AG04450 (cell line): ENCODE measurements around the gene ATP2C1. TPM values are rescaled to one million over a fixed set of nuclear protein-coding genes. Genes with fewer than 3 reads are reported as not detected.
"Not testable (repeated sequence)": the region's sequence is repeated elsewhere in the genome, so short reads cannot be mapped to it uniquely, and the experiment has no call there.

Source experiments
- CTCF ChIA-PET: fragments of 300-600, 350-600 bp; formaldehyde crosslinking; extraction: SDS; loops from one replicate; lab custom pipeline; 2022; ENCODE audit warnings: antibody characterized with exemption, inconsistent platforms; lab: Charles Lee
- POLR2A ChIA-PET: fragments of 350-600 bp; formaldehyde crosslinking; extraction: SDS; loops from one replicate; lab custom pipeline; 2021; ENCODE audit warnings: antibody characterized with exemption, inconsistent platforms; lab: Yijun Ruan, JAX
- DNase-seq: peaks from one replicate; pipeline ENCODE4 v3.0.0-alpha.2; 2011; ENCODE audit warnings: low read depth, low spot score
- H3K27ac ChIP-seq: one replicate; pipeline ENCODE4 v1.5.1; 2012; ENCODE audit warnings: low read depth, low read length, control low read depth
- H3K27me3 ChIP-seq: one replicate; pipeline ENCODE4 v1.6.0; 2012; ENCODE audit warnings: low read length; ENCODE audit not compliant: control insufficient read depth, insufficient read depth
- H3K4me3 ChIP-seq: 2 replicates; pipeline ENCODE4 v1.5.1; 2011; ENCODE audit warnings: mild to moderate bottlenecking, low read depth, low read length, control low read depth
- H3K9me3 ChIP-seq: 2 replicates; pipeline ENCODE4 v1.5.1; 2012; ENCODE audit warnings: low read length; ENCODE audit not compliant: control insufficient read depth, insufficient read depth
- polyA plus RNA-seq: library from polyadenylated mRNA; depleted of rRNA; stranded (reverse); fragments of >200 nt; gene quantifications from 2 replicates; pipeline ENCODE4 v1.2.3, GENCODE V29; 2011
- TF ChIP-seq, protein P1 (sequence below): IDR thresholded peaks from 2 replicates; pipeline ENCODE4 v1.5.1; 2011; ENCODE audit warnings: low read depth, low read length, control low read depth, inconsistent platforms

Gene ATP2C1
- polyA plus RNA-seq, 1 experiment, result 103 TPM

DNA sequence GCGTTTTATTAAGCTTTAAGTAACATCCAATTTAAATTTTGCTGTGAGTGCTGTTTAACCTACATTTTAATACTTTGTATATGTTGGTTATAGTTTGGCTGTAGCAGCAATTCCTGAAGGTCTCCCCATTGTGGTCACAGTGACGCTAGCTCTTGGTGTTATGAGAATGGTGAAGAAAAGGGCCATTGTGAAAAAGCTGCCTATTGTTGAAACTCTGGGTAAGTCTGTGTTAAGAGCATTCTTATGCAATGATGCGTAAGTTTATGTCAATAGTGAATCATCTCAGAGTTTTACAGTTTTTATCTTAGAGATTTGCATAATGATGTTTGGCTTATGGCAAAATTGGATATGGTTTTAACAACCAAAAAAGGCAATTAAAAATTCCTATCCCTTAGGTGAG, 70.0 kb downstream of the ATP2C1 start:
- H3K4me3 ChIP-seq, result no peak overlapping the region
- H3K27ac ChIP-seq, result peak overlapping the region; percentile 76
- H3K27me3 ChIP-seq, result no peaks in the 10 kb centered on the region
- CTCF ChIA-PET, result interaction anchor here (1.1 to 1.3 kb wide), 3 partner anchors 13 to 70 kb away, joined by 3 to 7 read pairs (median 3); partner anchors contain the start of gene ATP2C1
- TF ChIP-seq, protein P1, sequence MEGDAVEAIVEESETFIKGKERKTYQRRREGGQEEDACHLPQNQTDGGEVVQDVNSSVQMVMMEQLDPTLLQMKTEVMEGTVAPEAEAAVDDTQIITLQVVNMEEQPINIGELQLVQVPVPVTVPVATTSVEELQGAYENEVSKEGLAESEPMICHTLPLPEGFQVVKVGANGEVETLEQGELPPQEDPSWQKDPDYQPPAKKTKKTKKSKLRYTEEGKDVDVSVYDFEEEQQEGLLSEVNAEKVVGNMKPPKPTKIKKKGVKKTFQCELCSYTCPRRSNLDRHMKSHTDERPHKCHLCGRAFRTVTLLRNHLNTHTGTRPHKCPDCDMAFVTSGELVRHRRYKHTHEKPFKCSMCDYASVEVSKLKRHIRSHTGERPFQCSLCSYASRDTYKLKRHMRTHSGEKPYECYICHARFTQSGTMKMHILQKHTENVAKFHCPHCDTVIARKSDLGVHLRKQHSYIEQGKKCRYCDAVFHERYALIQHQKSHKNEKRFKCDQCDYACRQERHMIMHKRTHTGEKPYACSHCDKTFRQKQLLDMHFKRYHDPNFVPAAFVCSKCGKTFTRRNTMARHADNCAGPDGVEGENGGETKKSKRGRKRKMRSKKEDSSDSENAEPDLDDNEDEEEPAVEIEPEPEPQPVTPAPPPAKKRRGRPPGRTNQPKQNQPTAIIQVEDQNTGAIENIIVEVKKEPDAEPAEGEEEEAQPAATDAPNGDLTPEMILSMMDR, result no peak
- DNase-seq, result peak; percentile 82
- POLR2A ChIA-PET, result interaction anchor here (1.0 kb wide), 1 partner anchor 69 kb away, joined by 8 read pairs; the partner anchor contains the start of gene ATP2C1
- no peaks in the 10 kb centered on the region for H3K9me3 ChIP-seq

DNA sequence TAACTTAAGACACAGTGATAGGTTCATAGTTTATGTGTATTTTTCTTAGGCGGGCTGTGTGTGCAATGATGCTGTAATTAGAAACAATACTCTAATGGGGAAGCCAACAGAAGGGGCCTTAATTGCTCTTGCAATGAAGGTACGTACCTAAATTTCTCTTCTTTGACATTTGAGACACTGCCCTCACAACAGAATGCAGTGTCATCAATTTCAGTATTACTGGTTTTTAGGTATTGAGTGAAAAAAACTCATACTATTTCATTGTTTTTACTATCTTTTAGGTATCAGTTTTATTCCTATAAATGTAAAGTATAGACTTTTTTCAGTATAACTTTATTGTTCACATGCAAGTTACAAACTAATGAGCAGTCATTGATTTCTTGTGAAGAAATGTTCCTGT, 73.4 kb downstream of the ATP2C1 start:
- POLR2A ChIA-PET, result no interaction called here
- no peak overlapping the region for H3K27ac ChIP-seq

DNA sequence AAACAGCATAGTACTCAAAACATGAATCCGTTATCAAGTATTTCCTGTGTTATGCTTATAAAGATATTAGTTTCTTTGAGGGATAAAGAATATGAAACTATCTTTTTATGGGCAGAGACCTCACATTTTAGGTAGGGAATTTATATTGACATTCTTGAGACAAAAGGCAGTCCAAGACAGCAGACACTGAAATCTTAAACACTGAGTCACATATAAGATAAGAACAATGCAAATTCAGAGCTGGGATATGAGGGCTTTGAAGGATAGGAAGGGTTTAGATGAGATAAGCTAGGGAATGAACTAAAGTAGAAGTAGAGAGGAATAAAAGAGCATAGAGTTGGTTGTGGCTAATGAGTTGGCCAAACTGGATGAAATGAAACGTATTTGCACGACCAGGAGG, 74.3 kb downstream of the ATP2C1 start:
- no peaks in the 10 kb centered on the region for H3K27me3 ChIP-seq
- no peak overlapping the region for H3K27ac ChIP-seq
- H3K9me3 ChIP-seq, result no peaks in the 10 kb centered on the region
- no peak for DNase-seq
- ChIA-PET CTCF (no interaction called here), POLR2A (no interaction called here)
- no peak overlapping the region for H3K4me3 ChIP-seq
- TF ChIP-seq, protein P1, result no peak

More for the DNA sequence above, 73.4 kb downstream of the ATP2C1 start:
- Histone ChIP-seq H3K27me3 (no peaks in the 10 kb centered on the region), H3K4me3 (no peak overlapping the region), H3K9me3 (no peaks in the 10 kb centered on the region)
- TF ChIP-seq, protein P1, result no peak
- no peak for DNase-seq
- CTCF ChIA-PET, result interaction anchor here (0.6 kb wide), 1 partner anchor 74 kb away, joined by 3 read pairs; no protein-coding TSS in a partner anchor

DNA sequence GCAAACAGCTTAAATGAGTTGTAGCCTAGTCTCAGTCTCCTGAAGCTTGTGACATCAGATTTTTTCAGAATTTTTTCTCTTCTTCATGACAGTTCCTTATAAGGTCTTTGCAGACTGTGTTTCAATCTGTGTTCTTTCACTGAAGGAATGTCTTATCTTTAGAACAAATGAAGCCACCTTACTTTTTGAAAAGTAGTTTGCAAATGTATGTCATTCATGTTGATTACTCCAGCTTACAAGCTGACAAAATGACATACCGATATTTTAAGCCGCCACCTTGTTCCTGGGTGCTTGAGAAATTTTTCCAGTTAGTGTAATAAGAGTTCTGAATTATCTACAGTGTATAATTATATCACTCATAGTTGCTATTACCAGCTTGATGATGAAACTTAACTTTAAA, 75.7 kb downstream of the ATP2C1 start:
- Histone ChIP-seq H3K27me3 (no peaks in the 10 kb centered on the region), H3K27ac (no peak overlapping the region), H3K9me3 (no peaks in the 10 kb centered on the region), H3K4me3 (no peak overlapping the region)
- TF ChIP-seq, protein P1, result no peak
- no peak for DNase-seq
- ChIA-PET POLR2A (no interaction called here), CTCF (no interaction called here)

DNA sequence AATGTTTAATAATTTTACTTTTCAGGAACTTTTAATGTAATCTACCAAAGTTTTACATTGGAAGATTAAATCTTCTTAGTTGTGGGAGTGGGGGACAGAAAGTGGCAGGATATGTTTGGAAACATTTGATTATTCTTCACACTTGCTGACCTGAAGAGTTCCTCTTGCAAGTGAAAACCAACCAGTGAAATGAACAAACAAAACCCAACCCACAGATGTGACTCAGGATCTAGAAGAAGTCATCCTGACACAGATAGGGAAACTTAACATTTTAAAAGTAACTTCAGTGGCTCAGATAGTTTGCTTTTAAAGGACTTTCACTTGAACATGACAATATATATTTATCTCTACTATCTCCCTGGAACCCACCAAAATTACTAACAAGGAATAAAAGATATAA, 77.3 kb downstream of the ATP2C1 start:
- no peak for DNase-seq
- CTCF ChIA-PET, result no interaction called here

DNA sequence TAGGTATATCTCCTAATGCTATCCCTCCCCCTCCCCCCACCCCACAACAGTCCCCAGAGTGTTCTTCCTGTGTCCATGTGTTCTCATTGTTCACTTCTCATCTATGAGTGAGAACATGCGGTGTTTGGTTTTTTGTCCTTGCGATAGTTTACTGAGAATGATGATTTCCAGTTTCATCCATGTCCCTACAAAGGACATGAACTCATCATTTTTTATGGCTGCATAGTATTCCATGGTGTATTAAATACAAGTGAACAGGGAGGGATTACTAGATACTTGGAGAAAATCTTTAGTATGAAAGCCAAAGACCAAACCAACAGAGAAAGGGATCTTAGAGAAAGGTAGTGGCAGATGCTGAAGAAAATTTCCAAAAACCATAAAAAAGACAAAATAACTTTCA, 78.7 kb downstream of the ATP2C1 start:
- H3K9me3 ChIP-seq, DNase-seq, POLR2A ChIA-PET, H3K27me3 ChIP-seq, CTCF ChIA-PET, H3K4me3 ChIP-seq, H3K27ac ChIP-seq: not testable (repeated sequence)

More for the DNA sequence above, 77.3 kb downstream of the ATP2C1 start:
- no peaks in the 10 kb centered on the region for H3K9me3 ChIP-seq
- POLR2A ChIA-PET, result no interaction called here
- TF ChIP-seq, protein P1, result no peak
- no peaks in the 10 kb centered on the region for H3K27me3 ChIP-seq
- H3K27ac ChIP-seq, result no peak overlapping the region
- H3K4me3 ChIP-seq, result no peak overlapping the region
